ENCODE results near the gene RHEX. TPM values are rescaled to one million over a fixed set of nuclear protein-coding genes. Genes with fewer than 3 reads are reported as not detected.

RHEX gene
- total RNA-seq, 1 donor from 2014 or later = 34.8 TPM

DNA sequence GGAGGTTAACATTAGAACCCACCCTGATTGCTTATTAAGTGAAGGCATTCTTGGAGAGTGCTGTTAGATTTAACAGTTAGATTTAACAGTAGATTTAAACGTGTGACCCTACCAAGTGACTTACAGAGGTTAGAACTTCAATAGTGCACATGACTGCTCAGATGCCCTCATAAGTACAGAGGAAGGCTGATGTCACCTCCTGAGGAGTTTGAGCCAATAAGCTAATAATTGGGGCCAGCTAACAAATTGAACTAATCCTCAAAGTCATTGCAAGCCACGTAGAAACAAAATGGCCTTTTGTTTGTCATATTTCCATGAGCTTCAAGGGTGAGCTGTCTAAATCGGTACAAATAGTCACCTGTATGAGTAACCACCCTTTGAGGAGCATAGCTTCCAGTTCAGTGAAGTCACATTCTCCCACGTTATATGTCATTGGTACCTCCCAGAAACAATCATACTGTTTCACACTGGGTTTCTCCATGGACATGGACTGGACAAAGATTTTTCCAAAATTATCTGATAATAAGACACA is 52.6 kb downstream of the RHEX start:
- Mint-ChIP-seq H3K36me3 (ENCODE audit: low read depth) (no peaks in the 10 kb centered on the region), H3K27me3 (no peaks in the 10 kb centered on the region), H3K4me3 (no peak overlapping the region), H3K27ac (peak overlapping the region; percentile 48), H3K4me1 (peaks cover 44% of the 10 kb centered on the region), H3K9me3 (no peaks in the 10 kb centered on the region)
- ChIA-PET POLR2A (interaction anchor here (1.2 to 2.5 kb wide), 10 partner anchors 22 to 333 kb away, joined by 3 to 23 read pairs (median 8); partner anchors contain the start of gene RHEX), CTCF (interaction anchor here (0.8 to 11.7 kb wide), 25 partner anchors 9 to 447 kb away, joined by 3 to 342 read pairs (median 5); no protein-coding TSS in a partner anchor)
- TF ChIP-seq, protein P1, sequence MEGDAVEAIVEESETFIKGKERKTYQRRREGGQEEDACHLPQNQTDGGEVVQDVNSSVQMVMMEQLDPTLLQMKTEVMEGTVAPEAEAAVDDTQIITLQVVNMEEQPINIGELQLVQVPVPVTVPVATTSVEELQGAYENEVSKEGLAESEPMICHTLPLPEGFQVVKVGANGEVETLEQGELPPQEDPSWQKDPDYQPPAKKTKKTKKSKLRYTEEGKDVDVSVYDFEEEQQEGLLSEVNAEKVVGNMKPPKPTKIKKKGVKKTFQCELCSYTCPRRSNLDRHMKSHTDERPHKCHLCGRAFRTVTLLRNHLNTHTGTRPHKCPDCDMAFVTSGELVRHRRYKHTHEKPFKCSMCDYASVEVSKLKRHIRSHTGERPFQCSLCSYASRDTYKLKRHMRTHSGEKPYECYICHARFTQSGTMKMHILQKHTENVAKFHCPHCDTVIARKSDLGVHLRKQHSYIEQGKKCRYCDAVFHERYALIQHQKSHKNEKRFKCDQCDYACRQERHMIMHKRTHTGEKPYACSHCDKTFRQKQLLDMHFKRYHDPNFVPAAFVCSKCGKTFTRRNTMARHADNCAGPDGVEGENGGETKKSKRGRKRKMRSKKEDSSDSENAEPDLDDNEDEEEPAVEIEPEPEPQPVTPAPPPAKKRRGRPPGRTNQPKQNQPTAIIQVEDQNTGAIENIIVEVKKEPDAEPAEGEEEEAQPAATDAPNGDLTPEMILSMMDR (IDR thresholded peaks at IDR 0.05) = no peak
- ATAC-seq (ENCODE audit: low read depth) (no peak), DNase-seq (no peak)
- intact Hi-C loops (cut with micrococcal nuclease) = loop anchor here (5.0 kb wide), 1 partner anchor 448 kb away; no protein-coding TSS in a partner anchor

DNA sequence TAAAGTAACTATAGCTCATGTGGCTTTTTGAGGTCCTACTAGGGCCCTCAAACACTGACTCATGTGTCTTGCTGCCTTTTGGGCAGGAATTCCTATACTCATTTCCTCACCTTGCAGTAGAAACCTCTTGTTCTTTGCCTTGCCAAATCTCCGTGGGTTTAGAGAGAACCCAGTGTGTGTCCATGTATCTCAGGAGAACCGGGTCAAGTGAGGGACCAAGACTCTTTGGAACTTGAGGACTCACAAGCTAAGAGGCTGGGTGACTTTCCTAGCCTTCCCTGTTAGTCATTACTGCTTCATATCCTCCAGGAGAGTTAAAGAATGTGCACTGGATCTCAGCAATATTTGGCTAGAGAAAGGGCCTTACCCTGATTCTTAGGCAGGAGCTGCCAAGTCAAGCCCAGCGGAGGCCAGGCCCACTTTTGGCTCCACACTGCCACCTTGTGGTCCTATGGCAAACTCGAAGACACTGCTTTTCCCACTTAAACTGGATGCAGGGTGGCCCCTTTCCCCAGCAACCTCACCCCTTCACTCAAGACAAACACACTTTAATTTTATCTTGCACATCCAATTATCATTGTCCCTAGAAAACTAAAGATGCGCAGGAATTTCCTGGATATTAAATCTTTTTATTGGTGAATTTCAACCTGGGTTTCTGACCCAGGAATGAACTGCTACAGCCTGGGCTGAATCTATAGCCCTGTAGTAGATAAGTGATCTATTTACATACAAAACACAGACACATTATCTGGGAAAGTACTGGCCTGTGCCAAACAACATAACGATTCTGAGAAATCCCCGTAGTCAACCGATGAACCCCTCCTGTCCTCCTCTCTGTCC is 53.6 kb downstream of the RHEX start:
- Mint-ChIP-seq H3K27me3 (no peaks in the 10 kb centered on the region), H3K36me3 (ENCODE audit: low read depth) (no peaks in the 10 kb centered on the region), H3K4me3 (no peak overlapping the region), H3K9me3 (no peaks in the 10 kb centered on the region), H3K27ac (peak overlapping the region; percentile 73), H3K4me1 (peaks cover 34% of the 10 kb centered on the region)
- peak; percentile 71 for DNase-seq
- intact Hi-C loops (cut with micrococcal nuclease) = loop anchor here (1.0 to 5.0 kb wide), 7 partner anchors 40 to 449 kb away; no protein-coding TSS in a partner anchor
- TF ChIP-seq, protein P1 (IDR thresholded peaks at IDR 0.05) = peak; percentile 70
- peak; percentile 89 for ATAC-seq (ENCODE audit: low read depth)
- ChIA-PET POLR2A (interaction anchor here (0.6 to 2.5 kb wide), 16 partner anchors 9 to 334 kb away, joined by 3 to 23 read pairs (median 3); partner anchors contain the start of gene RHEX), CTCF (interaction anchor here (0.6 to 11.7 kb wide), 34 partner anchors 9 to 448 kb away, joined by 3 to 342 read pairs (median 6); no protein-coding TSS in a partner anchor)

DNA sequence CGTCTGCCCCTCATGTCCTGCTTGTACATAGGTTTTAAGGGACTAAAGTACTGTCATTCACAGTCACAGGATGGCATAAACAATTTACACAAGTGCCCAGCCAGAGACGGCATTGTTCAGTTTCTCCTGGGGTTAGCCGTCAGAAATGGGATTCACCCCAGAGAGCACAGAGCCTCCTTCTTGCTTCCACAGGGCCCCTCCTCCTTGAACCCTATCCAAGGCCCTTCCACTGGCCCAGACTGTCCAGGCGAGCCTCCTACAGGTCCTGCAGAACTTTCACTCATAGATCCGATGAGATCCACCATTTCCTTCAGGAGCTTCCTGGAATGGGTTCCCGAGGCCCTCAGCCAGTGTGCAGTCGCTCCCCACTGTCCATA is 54.2 kb downstream of the RHEX start:
- peaks cover 28% of the 10 kb centered on the region for H3K4me1 Mint-ChIP-seq
- H3K9me3 Mint-ChIP-seq = no peaks in the 10 kb centered on the region
- H3K4me3 Mint-ChIP-seq = no peak overlapping the region
- intact Hi-C loops (cut with micrococcal nuclease) = loop anchor here (2.0 to 5.0 kb wide), 2 partner anchors 40 to 450 kb away; no protein-coding TSS in a partner anchor
- no peaks in the 10 kb centered on the region for H3K36me3 Mint-ChIP-seq (ENCODE audit: low read depth)
- H3K27ac Mint-ChIP-seq = no peak overlapping the region
- CTCF ChIA-PET = interaction anchor here (1.0 to 11.7 kb wide), 18 partner anchors 8 to 449 kb away, joined by 4 to 342 read pairs (median 8); no protein-coding TSS in a partner anchor
- DNase-seq (no peak), ATAC-seq (ENCODE audit: low read depth) (no peak)
- POLR2A ChIA-PET = interaction anchor here (0.6 to 2.5 kb wide), 10 partner anchors 8 to 236 kb away, joined by 3 to 23 read pairs (median 5); partner anchors contain the start of gene RHEX
- H3K27me3 Mint-ChIP-seq = no peaks in the 10 kb centered on the region
- TF ChIP-seq, protein P1 (IDR thresholded peaks at IDR 0.05) = no peak

DNA sequence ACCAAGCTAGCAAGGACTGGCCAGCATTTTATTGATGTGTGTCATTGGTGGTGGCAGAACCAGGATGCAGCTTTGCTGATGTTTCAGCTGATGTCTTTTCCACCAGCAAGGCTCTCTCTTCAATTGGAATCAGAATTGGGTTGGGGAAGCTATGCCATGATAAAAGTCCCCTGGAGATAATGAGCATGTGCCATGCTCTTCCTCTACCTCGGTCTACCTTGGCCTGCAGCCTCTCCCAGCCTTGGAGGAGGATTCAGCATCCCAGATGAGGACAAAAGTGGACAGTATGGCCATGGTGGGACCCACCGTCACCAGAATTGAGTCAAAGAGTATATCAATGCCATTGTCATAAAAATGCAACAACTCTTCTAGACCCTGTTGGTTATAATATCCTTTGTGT is 55.7 kb downstream of the RHEX start:
- TF ChIP-seq, protein P1 (IDR thresholded peaks at IDR 0.05) = no peak
- intact Hi-C loops (cut with micrococcal nuclease) = loop anchor here (5.0 kb wide), 1 partner anchor 451 kb away; no protein-coding TSS in a partner anchor
- no peak for DNase-seq
- Mint-ChIP-seq H3K9me3 (no peaks in the 10 kb centered on the region), H3K4me1 (peaks cover 20% of the 10 kb centered on the region), H3K36me3 (ENCODE audit: low read depth) (no peaks in the 10 kb centered on the region), H3K27ac (no peak overlapping the region), H3K4me3 (no peak overlapping the region), H3K27me3 (no peaks in the 10 kb centered on the region)
- no peak for ATAC-seq (ENCODE audit: low read depth)
- ChIA-PET POLR2A (interaction anchor here (0.6 kb wide), 2 partner anchors 72 to 437 kb away, joined by 6 to 7 read pairs; no protein-coding TSS in a partner anchor), CTCF (interaction anchor here (0.8 to 11.7 kb wide), 7 partner anchors 19 to 190 kb away, joined by 3 to 342 read pairs (median 12); no protein-coding TSS in a partner anchor)
